Mucosa of stomach (tissue), 1 donor: ENCODE measurements around the gene SH3PXD2A.

Experiments used
- H3K27me3 ChIP-seq: one replicate; pipeline ENCODE4 v1.7.0; 2013; ENCODE audit warnings: mild to moderate bottlenecking, low read length; ENCODE audit not compliant: control insufficient read depth, insufficient read depth
- H3K36me3 ChIP-seq: one replicate; pipeline ENCODE4 v1.7.0; 2013; ENCODE audit warnings: low read length; ENCODE audit not compliant: control insufficient read depth, insufficient read depth
- H3K4me1 ChIP-seq: one replicate; pipeline ENCODE4 v1.7.0; 2013; ENCODE audit warnings: mild to moderate bottlenecking, low read length; ENCODE audit not compliant: control insufficient read depth, insufficient read depth
- H3K4me3 ChIP-seq: one replicate; pipeline ENCODE4 v1.7.0; 2013; ENCODE audit warnings: low read length
- H3K9ac ChIP-seq: one replicate; pipeline ENCODE4 v1.7.0; 2013; ENCODE audit warnings: mild to moderate bottlenecking, low read length, moderate library complexity
- H3K9me3 ChIP-seq: one replicate; pipeline ENCODE4 v1.7.0; 2013; ENCODE audit warnings: mild to moderate bottlenecking, low read length, moderate library complexity; ENCODE audit not compliant: control insufficient read depth
- donor health status: Pancreatic carcinoma.

The SH3PXD2A gene

DNA sequence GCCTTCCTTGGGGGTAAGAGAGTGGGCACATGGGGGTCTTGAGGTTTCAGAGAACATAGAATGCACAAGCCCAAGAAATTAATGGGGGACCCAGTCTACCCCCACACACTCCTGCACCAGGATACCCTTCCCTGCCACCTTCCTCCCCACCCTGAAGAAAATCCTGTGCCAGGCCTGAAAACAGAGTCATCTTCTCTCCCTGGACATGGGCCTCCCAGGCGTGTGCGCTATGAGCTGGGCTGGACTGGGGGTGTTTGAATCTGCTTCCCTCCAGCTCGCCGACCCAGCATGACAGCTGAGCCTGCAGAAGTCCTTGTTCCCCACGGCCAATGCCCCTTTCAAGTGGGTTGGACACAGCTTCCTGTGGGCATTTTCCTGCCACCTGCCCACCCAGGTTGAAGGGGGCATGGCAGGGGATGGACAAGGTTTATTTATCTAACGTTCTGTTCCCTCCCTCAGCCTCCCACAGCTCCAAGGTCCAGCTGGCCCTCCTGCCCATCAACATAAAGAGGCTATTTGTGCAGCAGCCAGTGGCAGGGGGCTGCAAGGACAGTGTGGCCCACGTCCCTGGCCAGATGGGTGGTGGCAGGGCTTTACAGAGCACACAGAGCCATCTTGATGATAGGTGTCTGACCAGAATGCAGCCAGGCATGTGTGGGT is 141.0 kb downstream of the SH3PXD2A start:
- no peaks in the 10 kb centered on the region for H3K36me3 ChIP-seq
- no peak overlapping the region for H3K9ac ChIP-seq

DNA sequence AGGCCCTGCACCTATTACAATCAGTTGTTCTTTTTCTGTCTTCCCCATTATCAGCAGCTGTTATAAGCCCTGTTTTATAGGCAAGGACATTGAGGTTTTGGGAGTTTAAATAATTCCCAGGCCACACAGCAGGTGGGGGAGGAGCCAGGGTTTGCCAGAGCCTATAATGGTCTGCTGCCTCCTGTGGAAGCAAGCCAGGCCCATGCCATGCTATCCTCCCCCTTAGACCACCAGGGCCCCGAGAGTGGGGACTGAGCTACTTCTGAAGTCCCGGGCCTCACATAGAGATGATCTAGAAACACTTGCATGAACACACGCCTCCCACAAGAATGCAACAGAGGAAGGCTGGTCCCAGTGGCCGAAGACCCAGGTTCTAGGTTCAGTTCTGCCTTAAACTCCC is 141.7 kb downstream of the SH3PXD2A start:
- Histone ChIP-seq H3K4me1 (peaks cover 36% of the 10 kb centered on the region), H3K9ac (no peak overlapping the region), H3K9me3 (no peaks in the 10 kb centered on the region), H3K4me3 (no peak overlapping the region), H3K36me3 (no peaks in the 10 kb centered on the region), H3K27me3 (no peaks in the 10 kb centered on the region)

More for the DNA sequence above, 141.0 kb downstream of the SH3PXD2A start:
- Histone ChIP-seq H3K27me3 (no peaks in the 10 kb centered on the region), H3K9me3 (no peaks in the 10 kb centered on the region), H3K4me1 (peaks cover 43% of the 10 kb centered on the region), H3K4me3 (no peak overlapping the region)

DNA sequence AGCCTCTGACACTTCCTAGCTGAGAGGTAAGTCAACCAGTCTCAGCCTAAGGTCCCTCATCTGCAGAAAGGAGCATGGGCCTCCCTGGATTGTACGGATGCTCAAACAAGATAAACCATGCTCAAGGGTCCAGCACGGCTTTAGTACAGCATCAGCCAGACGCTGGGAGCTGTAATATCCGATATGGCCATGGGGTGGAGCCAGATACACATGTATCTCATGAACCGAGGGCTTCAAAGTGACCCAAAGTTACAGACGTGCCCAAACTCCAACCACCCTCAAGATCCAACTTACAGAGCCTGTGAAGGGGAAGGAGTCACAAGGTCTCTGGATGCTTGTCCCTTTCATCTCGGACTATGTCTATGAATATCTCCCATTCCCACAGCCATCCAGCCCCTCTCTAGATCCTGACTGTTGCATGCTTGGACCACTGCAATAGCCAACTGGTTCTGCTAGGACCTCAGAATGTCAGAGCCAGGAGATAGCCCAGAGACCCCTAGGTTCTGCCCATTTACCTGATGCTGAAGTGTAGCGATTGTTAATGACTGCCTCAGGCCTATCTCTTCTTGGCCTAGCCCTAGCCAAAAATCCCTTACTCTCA is 142.4 kb downstream of the SH3PXD2A start:
- Histone ChIP-seq H3K27me3 (no peaks in the 10 kb centered on the region), H3K9ac (no peak overlapping the region), H3K4me3 (no peak overlapping the region), H3K9me3 (no peaks in the 10 kb centered on the region), H3K4me1 (peaks cover 31% of the 10 kb centered on the region), H3K36me3 (no peaks in the 10 kb centered on the region)

DNA sequence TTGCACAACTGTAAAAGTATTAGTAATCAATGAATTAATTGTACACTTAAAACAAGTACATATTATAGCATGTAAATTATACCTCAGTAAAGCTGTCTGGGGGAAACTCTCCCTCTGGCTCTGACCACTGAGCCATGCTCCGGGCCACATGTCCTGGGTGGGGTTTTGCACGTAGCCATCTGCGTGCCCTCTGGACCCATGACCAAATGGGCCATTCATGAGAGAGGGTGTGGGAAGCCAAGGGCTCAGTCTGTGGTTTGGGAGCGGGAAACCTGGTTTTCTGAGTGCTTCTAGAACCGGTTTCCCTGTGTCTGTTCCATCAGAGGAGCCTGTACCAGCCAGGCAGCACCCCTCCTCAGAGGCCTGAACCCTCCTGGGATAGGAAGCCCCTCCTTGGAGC is 143.2 kb downstream of the SH3PXD2A start:
- no peaks in the 10 kb centered on the region for H3K9me3 ChIP-seq
- H3K9ac ChIP-seq = no peak overlapping the region
- peaks cover 25% of the 10 kb centered on the region for H3K4me1 ChIP-seq
- no peak overlapping the region for H3K4me3 ChIP-seq
- H3K36me3 ChIP-seq = no peaks in the 10 kb centered on the region
- no peaks in the 10 kb centered on the region for H3K27me3 ChIP-seq

DNA sequence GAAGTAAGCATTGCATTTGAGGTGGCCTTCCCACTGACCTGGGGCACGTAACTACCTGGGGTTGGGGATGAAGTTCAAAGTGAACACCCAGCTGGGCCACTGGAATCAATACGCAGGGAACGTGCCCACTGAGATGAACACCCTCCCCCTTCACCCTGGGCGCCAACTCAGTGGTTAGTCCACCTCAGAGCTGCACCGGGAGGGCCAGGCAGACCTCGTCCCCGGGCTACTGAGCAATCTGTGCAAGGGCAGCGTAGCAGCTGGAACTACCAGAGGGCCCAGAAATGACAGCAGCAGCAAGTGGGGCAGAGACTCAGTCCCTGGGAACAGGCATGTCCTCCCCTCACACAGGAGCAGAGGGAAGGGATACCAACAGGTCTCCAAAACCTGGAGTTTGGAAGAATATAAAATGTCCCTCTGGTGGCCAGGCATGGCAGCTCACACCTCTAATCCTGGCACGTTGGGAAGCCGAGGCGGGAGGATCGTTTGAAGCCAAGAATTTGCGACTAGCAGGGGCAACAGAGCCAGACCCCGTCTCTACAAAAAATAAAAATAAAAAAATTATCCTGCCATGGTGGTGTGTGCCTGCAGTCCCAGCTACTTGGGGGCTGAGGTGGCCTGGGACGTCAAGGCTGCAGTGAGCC is 143.9 kb downstream of the SH3PXD2A start:
- H3K27me3 ChIP-seq = no peaks in the 10 kb centered on the region
- H3K4me1 ChIP-seq = peaks cover 18% of the 10 kb centered on the region
- H3K36me3 ChIP-seq = no peaks in the 10 kb centered on the region
- H3K9ac ChIP-seq = no peak overlapping the region
- no peak overlapping the region for H3K4me3 ChIP-seq
- no peaks in the 10 kb centered on the region for H3K9me3 ChIP-seq

DNA sequence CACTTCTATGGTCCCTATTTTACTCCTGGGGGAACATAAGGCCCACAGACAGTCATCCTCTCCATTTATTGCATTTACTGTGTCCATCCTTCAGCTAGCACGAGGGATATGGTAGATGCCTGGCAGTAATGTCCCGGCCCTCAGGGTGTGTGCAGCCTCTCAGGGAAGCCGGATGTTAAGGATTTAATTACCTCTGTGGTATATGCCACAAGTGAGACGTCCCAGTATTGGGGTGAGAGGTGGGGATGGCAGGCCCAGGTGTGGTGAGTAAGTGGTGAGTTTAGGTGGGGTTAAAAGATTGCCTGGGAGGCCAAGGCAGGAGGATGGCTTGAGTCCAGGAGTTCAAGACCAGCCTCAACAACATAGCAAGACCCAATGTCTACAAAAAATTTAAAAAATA is 144.9 kb downstream of the SH3PXD2A start:
- Histone ChIP-seq H3K36me3 (no peaks in the 10 kb centered on the region), H3K27me3 (no peaks in the 10 kb centered on the region), H3K4me1 (peaks cover 8% of the 10 kb centered on the region)

DNA sequence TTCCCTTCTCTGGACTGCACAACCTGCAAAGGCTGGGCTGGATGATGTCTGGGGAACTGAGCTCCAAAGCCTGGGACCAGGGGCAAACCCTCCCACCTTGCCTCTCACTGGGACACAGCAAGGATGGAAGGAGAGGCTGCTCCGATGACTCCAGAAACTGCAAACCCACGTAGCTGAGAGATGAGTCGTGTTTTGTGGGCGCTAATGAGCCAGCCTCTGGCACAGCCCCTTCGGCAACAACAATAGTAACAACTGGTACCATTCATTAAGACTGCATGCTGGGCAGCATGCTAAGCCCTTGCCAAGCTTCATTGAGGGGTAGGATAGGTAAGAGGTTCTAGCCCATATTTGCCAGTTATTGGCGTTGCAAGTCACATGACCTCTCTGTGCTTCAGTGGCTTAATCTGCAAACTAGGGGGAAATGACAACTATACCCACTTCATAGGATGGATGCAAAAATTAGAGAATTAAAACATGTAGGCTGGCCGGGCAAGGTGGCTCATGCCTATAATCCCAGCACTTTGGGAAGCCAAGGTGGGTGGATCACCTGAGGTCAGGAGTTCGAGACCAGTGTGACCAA is 145.9 kb downstream of the SH3PXD2A start:
- H3K4me3 ChIP-seq = no peak overlapping the region
- H3K36me3 ChIP-seq = no peaks in the 10 kb centered on the region
- no peaks in the 10 kb centered on the region for H3K9me3 ChIP-seq
- H3K4me1 ChIP-seq = peaks cover 5% of the 10 kb centered on the region
- no peak overlapping the region for H3K9ac ChIP-seq
- H3K27me3 ChIP-seq = no peaks in the 10 kb centered on the region

More for the DNA sequence above, 144.9 kb downstream of the SH3PXD2A start:
- no peaks in the 10 kb centered on the region for H3K9me3 ChIP-seq
- H3K9ac ChIP-seq = no peak overlapping the region
- H3K4me3 ChIP-seq = no peak overlapping the region

DNA sequence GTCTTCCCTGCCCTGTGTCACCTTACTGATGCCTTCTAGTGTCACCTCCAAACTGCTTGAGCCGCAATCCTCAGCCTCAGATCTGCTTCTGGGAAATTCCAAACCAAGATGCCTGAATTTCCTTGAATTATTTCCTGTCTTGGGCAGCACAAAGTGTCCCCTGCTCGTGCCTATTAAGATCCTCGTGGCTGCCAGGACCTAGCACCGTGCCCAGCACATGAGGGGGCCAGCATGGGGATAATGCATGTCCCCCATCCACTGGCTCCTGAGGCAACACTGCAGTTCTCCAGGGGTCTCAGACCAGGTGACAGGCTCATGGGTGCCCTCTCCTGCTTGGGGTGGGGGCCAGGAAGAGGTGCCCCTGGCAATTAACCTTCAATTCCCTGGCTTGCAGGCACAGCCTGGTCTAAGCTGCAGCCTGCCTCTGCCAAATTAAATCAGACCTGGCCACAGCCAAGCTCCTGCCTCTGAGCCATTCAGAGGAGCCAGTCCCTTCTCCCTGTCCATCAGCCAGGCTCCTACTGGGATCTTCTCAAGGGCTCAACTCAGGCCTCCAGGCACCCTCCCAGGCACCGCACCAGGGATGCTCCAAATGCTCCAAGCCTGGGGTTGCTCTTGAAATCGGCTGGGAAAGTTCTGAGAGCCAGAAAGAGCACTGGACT is 146.6 kb downstream of the SH3PXD2A start:
- Histone ChIP-seq H3K4me3 (no peak overlapping the region), H3K9me3 (no peaks in the 10 kb centered on the region), H3K4me1 (peaks cover 5% of the 10 kb centered on the region), H3K36me3 (no peaks in the 10 kb centered on the region), H3K27me3 (no peaks in the 10 kb centered on the region), H3K9ac (no peak overlapping the region)

DNA sequence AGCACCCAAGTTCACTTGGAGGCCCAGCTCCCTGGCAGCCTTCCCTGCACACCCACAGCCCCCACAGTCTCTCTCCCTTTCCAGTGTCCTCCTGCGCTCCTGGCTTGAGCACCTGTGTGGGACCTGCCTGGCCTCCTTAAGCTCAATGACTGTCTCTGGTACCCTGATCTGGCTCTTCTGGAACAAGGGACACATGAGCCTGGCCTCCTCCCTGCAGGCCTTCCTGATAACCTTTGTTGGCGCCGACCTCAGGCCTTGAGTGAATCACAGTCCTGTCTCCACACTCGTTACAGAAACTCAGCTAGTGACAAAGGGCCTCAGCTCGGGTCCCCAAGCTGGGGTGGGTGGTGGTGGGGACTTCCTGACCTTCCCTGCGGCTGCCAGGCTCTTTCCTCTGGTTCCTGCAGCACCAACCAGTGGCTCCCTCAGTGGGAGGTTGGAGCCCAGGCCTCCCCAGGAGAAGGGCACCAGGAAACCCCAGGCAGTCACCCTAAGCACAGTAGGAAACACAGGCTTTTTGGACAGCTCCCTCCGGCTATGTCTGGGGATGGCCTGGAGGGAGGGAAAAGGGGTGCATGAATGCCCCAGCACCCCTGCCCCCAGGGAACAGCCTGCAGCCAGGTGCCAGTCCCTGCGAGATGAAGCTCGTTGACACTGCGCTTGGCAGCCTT is 147.3 kb downstream of the SH3PXD2A start:
- Histone ChIP-seq H3K4me3 (no peak overlapping the region), H3K36me3 (no peaks in the 10 kb centered on the region), H3K27me3 (no peaks in the 10 kb centered on the region), H3K4me1 (peaks cover 2% of the 10 kb centered on the region), H3K9me3 (no peaks in the 10 kb centered on the region), H3K9ac (no peak overlapping the region)

DNA sequence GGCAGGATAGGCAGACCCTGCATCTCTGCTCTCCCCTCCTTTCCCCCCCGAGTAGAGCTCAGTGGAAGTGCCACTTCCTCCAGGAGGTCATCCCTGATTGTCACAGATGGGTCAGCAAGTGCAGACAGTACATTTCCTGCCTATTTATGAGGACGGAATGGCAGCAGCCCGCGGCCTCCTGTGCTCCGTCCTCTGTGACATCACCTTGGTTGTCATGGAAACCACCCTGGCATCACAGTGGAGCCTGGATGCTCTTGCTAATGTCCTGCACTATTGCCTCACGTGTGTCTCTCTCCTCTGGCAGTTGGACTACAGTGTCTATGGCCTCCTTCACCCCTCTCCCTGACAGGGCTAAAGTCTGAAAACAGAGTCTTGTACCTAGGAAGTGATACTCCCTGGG is 148.6 kb downstream of the SH3PXD2A start:
- H3K9me3 ChIP-seq = no peaks in the 10 kb centered on the region
- no peaks in the 10 kb centered on the region for H3K36me3 ChIP-seq
- no peaks in the 10 kb centered on the region for H3K4me1 ChIP-seq
- no peak overlapping the region for H3K9ac ChIP-seq
- no peaks in the 10 kb centered on the region for H3K27me3 ChIP-seq
- no peak overlapping the region for H3K4me3 ChIP-seq

DNA sequence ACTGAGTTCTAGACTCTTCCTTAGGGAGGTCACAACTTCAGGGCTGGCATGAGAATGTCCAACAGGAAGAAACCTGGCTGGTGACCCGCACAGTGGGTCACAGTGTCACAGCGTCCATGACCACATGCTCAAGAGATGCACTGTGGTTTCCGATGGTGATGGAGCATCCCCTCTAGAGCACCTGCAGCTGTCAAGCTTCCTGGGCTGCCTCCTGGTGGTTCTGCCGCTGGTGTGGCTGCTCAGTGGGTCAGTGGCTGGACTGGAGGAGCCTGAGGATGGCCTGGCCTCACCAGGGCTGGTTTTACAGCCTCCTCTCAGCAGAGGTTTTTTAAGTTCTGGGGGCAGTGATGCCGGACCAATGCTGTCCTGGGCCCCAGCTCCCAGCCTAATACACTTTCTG is 149.3 kb downstream of the SH3PXD2A start:
- no peaks in the 10 kb centered on the region for H3K36me3 ChIP-seq
- H3K9me3 ChIP-seq = no peaks in the 10 kb centered on the region
- no peaks in the 10 kb centered on the region for H3K4me1 ChIP-seq
- no peaks in the 10 kb centered on the region for H3K27me3 ChIP-seq
- H3K9ac ChIP-seq = no peak overlapping the region
- H3K4me3 ChIP-seq = no peak overlapping the region
